HG02840 (cell line): ENCODE results near the gene GNG14.
A peak's percentile ranks its signal among the peaks of the same experiment; 100 is the strongest.
"Not testable (repeated sequence)": the region's sequence is repeated elsewhere in the genome, so short reads cannot be mapped to it uniquely, and the experiment has no call there.

Experiments
- ATAC-seq: cut with Tn5 transposase; IDR thresholded peaks from one replicate; pipeline ENCODE4 v1.9.1; 2021; ENCODE audit warnings: mild to moderate bottlenecking, moderate library complexity, moderate number of reproducible peaks; ENCODE audit not compliant: unreplicated experiment, low FRiP score

Gene GNG14

DNA sequence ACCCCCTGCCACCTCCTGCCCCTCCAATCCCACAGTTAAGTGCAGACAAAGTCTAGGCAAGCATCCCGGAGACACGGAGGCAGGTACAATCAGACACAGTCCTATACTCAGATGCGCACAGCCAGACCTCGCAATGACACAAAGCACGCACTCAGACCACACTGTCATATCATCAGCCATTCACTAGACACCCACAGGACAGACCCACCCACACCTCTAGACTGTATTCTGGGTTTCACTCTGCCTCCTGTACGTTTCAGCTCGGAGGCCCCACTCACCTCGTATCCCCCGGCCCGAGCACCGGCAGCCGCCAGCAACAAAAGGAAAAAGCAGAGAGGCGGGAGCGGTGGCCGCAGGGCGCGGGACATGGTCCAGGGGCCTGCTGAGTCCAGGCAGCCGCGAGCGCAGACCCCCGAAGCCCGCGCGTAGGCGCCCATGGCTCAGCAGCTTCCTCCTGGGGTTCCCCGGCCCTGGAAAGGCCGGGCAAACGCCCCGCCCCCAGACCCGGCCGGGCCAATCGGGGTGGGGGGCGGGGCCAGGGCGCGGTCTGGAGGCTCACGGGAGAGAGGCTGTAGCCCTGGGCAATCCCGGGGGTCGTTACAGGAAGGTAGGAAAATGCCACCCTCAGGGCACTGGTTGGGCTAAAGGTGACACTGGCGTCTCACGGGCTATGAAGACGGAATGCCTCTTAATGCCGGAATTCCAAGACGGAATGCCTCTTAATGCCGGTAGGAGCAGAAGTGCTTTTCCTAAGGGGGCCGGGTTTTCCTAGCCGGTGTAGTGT is 21.3 kb upstream of the GNG14 start, which contains the start of the genes MAN2B1 and WDR83:
Gene MAN2B1 (minus strand): TSS at position 478 of the 784 bp plus-strand sequence. CDS start 41 bp downstream, at position 437.
Gene WDR83 (plus strand): TSS at position 543 of the 784 bp plus-strand sequence. CDS start 2,984 bp downstream, outside the sequence.
- ATAC-seq: no peak

DNA sequence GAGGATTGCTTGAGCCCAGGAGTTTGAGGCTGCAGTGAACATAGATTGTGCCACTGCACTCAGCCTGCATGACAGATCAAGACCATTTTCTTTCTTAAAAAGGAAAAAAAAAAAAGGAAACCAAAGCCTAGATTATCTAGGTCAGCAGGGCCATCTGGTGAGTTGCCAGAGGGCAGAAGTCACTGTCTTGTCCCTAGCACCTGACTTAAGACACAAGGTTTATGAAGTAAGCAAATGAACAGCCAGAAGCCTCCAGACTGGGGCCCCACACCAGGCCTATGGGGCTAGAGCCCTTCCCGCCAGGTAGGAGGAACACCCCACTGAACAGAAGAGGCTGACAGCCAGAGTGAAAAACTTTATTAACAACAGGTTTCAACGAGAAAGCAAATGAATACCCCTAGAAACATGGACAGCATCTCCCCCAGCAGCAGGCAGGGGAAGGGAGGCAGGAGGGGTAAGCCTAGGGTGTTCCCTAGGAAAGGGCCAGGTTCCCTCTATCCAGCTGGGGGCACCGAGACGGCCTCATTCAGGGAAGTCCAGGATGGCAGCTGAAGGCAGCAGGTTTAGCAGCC is 20.0 kb upstream of the GNG14 start:
- ATAC-seq: no peak

DNA sequence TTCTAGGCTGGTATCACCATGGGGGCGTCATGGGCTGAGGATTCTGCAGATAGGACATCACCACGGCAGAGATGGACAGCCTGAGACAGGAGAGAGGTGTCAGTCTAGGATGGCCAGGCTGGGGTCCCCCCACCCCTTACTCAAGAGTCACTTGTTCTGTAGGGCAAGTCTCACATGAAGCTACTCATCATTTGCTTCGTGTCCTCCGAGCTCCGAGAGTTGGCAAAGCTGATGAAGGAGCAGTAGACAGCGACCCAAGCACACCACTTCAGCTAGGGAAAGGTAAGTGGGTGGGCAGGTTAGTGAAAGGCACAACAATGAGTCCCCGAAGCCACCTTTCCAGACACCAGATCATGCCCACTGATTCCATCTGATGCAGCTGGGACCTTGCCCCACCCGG is 19.5 kb upstream of the GNG14 start:
- no peak for ATAC-seq

DNA sequence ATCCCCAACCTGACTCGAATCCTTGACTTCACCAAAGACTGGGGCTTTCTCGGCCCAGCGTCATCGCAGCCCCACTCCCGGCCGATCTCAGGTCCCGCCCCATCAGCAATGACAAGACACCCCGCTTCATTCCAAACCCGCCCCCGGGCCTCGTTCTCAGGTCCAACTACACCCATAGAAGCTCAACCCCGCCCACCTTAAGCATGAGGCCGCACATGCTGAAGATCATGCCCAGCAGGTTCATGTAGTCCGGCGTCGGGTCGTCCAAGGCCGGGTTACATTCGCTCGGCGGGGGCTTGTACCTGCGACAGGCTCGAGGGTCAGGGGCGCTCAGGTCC is 18.9 kb upstream of the GNG14 start:
- peak; percentile 3 for ATAC-seq

DNA sequence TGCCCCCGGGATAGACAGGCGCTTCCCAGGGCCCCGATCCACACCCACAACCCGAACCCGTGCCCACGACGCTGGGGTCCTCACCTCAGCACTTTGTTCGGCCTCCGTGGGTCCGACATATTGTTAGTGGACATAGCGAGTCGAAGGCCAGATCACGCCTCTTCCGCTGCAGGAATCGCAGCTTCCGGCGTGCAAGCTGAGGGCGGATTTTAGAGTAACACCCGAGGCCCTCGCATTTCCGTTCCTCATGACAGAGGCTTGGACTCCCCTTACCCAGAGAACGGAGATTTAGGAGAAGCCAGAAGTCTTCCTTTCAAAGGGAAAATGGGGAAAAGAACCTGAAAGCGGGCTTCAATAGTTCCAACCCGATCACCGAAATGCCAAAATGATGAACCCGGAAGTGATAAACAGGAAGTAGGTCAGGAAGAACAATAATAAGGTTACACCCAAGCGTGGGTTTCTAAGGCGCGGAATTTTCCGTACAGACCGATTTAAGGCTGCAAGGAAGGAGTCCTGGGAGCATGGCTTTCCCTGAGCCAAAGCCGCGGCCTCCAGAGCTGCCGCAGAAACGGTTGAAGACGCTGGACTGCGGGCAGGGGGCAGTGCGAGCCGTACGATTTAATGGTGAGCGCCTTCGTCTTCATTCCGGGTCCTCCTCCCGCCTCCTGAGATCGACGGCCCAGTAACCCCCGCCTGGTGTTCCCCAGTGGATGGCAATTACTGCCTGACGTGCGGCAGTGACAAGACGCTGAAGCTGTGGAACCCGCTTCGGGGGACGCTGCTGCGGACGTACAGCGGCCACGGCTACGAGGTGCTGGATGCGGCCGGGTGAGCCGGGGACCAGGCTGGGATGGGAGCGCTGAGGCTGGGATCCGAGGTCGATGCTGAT is 18.3 kb upstream of the GNG14 start:
- ATAC-seq: peak; percentile 52

DNA sequence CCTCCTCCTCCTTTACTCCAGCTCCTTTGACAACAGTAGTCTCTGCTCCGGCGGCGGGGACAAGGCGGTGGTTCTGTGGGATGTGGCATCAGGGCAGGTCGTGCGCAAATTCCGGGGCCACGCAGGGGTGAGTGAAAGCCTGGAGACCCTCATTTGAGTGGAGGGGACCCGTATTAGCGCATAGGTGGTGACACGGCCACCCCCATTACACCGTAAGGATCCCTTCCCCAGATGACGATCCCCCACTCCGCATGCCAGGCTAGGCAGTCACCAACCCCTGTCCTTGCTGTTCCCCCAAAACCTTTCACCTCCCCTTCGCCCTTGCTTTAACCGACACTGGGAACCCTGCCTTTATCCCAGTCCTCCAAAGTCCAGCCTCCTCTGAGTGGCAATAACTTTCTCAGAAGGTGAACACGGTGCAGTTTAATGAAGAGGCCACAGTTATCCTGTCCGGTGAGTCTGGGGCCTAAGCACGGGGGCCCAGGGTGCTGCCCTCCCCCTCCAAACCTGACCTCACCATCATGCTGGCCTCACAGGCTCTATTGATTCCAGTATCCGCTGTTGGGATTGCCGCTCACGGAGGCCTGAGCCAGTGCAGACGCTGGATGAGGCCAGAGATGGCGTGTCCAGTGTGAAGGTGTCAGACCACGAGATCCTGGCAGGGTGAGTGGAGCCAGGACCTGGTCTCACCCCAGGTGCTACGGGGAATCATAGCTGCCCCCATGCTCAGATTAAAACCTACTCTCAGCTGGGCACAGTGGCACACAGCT is 17.5 kb upstream of the GNG14 start:
- no peak for ATAC-seq

DNA sequence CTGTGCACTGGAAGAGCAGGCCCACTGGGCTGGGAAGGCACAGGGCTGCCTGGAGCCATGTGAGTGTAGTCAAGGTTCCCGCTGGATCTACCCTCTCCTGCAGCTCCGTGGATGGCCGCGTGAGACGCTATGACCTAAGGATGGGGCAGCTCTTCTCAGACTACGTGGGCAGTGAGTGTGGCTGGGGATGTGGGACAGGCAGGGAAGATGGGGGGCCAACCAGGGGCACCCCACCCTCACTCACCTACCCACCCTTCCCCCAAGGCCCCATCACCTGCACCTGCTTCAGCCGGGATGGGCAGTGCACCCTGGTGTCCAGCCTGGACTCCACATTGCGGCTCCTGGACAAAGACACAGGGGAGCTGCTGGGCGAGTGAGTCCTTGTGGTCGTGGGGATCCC is 15.1 kb upstream of the GNG14 start:
- ATAC-seq: no peak

DNA sequence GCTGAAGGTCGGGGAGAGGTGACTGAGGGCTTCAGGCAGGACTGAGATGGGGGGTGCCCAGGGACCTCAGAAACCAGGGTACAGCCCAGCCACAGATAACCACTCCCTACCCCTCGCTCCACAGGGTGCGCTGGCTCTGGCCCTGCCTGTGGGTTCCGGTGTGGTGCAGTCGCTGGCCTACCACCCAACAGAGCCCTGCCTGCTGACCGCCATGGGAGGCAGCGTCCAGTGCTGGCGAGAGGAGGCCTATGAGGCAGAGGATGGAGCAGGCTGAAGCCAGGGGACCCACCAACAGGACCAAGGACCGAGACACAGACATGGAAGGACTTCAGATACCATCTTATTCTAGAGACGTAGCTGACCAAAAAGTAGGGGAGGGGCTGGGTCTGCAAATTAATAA is 12.4 kb upstream of the GNG14 start:
- no peak for ATAC-seq

DNA sequence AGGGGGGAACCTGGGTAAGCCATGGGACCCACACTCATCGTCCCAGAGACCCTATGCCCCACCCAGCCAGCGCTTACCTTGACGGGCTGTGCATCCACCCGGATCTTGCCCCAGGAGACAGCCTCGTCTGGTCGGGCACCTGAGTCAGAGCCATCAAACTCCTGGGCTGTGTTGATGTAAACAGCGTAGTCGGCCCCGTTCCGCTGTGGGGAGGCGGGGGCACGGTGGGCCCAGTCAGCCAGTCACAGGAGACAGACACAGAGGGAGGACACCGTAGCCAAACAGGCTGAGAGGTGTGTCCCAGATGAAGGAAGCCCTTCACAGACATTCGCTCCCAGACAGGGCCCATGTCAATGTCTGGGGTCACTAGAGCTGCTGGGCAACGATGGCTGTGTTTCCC is 11.9 kb upstream of the GNG14 start:
- no peak for ATAC-seq

DNA sequence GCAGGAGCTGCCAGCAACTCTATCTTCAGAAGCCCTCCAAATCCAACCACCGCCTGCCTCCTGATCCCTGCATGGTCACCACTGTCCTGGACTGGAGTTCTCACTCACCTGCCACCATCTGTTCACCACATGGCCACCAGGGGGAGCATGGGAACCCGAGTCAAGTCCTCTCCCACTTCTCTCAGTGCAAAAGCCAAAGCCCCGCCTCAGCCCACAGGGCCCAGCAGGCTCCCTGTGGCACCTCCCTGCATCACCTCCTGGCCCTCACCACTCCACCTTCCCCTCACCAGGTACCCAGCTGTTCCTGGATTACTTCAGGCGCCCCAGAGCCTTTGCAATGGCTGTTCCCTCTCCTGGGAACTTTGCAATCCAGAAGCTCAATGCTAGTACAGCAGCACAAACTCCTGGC is 11.4 kb upstream of the GNG14 start:
- ATAC-seq: no peak

DNA sequence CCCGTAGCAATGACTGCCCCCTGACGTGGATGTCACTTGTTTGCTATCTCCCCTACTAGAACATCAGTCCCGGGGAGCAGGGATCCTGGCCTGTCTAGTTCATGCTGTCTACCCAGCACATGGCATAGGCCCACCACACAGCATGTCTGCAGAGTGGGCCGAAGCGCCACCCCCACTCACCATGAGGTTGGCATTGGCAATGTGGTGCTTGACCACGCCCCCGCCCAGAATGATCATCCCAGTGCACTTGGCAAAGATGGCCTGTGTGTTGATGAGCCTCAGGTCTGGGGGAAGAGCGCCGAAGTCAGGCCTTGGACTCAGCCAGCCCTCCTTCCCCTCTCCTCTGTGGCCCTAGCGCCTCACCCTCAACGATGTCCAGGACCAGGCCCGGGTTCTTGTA is 10.9 kb upstream of the GNG14 start:
- no peak for ATAC-seq

DNA sequence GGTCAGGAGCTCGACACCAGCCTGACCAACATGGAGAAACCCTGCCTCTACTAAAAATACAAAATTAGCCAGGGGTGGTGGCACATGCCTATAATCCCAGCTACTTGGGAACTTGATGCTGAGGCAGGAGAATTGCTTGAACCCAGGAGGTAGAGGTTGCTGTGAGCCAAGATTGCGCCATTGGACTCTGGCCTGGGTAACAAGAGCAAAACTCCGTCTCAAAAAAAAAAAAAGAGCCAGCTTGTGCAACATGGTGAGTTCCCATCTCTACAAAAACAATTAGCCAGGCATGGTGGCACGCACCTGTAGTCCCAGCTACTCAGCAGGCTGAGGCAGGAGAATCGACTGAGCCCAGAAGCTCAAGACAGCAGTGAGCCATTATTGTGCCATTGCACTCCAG is 9.8 kb upstream of the GNG14 start:
- not testable (repeated sequence) for ATAC-seq

DNA sequence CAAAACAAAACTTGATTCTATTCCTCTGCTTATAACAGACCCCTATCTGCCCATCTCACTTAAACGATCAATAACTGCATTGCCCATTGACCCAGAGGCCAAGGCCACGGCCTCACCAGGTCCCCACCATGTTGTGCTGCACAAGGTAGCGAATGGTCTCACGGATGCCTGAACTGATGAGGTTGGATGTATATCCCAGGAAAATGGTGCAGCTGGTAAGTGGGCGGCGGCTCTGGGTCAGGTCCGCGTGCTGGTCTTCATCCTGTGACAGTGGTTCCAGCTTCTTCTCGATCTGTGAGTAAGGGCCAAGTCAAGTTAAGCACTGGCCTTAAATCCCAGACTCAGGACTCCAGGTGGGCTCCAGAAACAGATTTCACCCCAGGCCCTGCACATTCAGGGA is 7.8 kb upstream of the GNG14 start:
- ATAC-seq: no peak

DNA sequence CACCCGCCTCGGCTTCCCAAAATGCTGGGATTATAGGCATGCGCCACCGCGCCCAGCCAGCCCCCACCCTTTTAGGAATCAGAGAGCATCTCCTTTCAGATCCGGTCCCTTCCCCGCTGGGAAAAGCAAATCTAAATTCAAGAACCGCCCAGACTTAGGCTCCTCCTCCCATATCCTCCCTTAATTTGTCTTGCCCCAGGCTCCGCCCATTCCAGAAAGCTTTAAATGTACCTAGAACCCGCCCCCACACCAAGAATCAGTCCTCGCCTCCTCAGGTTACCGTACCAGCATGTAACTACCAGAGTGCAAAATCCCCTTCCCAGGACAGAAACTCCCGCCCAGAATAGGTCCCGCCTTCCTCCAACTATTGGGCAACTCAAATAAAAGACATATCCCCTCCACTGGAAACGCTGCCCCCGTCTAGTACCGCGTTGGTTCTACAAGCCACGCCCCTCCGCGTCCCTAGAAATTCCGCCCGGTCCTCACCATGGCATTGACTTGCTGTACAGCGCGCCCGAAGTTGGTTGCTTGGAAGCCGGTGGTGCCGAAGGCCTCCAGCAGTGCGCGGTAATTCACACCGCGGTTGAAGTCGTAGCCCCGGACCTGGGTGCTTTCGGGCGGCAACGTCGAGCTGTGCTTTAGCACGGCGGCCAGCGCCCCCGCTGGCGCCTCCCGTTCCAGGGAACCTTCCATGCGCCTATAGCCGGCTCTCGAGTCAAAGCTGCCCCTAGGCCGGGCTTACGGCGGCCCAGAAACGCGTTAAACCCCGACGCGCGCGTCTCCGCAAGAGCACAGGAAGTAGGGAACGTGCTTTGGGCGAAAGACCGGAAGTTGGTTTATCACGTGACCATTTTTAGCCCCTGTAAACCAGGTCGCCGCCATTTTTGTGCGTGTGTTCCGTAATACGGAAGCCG is 6.5 kb upstream of the GNG14 start, which contains the start of gene DHPS:
Gene DHPS (minus strand): TSS at position 807 of the 914 bp plus-strand sequence. CDS start 114 bp downstream, at position 693.
- ATAC-seq: peak; percentile 77

DNA sequence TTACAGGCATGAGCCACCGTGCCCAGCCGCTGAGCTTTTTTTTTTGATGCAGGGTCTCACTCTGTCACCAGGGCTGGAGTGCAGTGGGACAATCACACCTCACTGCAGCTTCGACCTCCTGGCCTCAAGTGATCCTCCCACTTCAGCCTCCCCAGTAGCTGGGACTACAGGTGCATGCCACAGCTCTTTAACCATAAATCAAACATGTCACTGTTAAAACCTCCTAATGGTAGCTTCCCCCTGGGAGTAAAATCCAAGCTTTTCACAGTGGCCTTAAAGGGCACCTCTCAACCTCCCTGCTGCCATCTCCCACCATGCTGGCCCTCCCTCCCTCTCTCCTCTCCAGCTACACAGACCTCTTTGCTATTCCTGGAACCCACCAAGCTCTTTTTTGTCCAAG is 2.0 kb upstream of the GNG14 start:
- no peak for ATAC-seq

DNA sequence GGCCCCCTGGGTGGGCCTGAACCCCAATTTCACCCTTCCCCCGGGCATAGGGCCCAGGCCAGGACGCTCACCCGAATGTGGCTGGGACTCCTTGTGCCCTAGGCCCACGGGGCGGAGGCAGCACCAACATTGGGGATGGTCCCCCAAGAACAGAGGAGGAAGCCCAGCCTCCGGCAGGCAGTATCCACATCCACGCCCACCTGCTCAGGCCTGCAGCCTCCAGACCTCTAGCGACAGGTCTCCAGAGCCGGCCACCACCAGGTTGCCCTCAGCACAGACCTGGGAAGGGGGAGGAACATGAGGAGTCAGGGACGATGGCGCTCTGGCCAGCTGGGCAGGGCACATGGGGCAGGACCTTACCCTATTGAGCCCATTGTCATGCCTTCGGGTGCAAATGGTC is 1.2 kb downstream of the GNG14 start:
- no peak for ATAC-seq

DNA sequence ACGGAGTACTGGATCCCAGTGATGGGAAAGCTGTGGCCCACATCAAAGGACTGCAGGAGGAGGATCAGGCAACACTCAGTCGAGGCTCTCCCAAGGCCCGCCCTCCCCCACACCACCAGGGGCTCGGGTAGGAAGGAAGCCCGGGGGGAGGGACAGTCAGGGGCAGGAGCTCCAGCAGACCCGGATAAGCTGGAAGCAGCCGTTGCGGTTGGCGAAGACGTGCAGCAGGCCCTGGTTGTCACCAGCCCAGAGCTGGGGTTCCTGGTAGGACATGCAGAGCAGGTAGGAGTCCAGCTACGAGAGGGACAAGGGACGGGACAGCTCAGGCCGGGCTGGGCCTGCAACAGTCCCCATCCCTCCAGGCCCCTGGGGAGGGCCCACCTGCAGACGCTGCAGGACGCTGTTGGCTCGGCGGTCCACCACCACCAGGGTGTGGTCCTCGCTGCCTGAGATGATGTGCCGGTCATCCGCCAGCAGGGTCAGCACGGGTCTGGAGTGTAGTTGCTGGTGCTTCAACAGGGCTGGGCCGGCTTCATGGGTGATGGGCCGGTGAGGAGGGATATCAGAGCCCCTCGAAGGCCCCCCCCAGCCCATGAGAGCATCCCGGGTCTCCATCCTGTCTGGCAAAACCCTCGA is 1.9 kb downstream of the GNG14 start:
- no peak for ATAC-seq

DNA sequence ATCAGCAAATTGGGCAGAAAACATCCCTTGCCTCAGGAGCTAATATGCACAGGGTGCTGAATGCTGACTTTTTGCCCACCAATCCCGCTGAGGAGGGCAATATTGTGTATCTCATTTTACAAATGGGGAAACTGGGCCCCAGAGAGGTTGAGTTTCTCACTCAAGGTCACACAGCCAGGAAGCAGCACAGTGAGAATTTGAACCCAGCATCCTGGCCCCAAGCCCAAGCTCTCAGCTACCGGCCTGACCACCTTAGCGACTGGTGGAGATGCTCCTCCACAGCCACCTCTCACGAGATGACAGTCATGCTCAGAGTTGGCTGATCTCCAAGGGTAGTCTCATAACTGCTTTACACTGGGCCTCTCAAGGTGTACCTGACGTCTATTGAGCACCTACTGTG is 5.2 kb downstream of the GNG14 start:
- no peak for ATAC-seq

DNA sequence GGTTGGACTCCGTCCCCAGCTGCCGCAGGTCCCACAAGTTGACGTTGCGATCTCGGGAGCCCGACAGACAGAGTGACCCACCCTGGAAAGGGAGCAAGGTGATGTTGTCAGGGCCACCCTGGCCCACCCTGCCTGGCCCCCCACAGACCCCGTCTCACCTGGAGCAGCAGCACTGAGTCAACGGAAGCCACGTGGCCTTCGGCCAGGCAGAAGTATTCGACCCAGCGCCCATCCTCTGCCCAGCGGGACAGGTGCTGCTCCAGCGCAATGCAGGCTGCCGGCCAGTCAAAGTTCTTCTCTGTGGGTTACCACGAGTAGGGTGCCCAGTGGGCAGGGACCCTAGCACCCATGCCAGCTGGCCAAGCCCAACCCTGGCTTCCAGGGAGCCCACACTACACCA is 6.8 kb downstream of the GNG14 start:
- no peak for ATAC-seq
